ENCODE results near the gene MYO1C.
"Not testable (repeated sequence)": the region's sequence is repeated elsewhere in the genome, so short reads cannot be mapped to it uniquely, and the experiment has no call there.

The MYO1C gene

GRCh38 chr17:1509290-1509881, 16.9 kb upstream of the MYO1C start:
- no peak for DNase-seq (ENCODE audit: low read depth)

- DNase-seq (ENCODE audit: low read depth) = not testable (repeated sequence)
Observed at GRCh38 chr17:1508709-1509108, 16.2 kb upstream of the MYO1C start.

- no peak for DNase-seq (ENCODE audit: low read depth)
Observed at GRCh38 chr17:1506649-1507267, 14.3 kb upstream of the MYO1C start.

- no peak for DNase-seq (ENCODE audit: low read depth)
Observed at GRCh38 chr17:1505586-1505985, 13.1 kb upstream of the MYO1C start.

GRCh38 chr17:1504866-1505265, 12.4 kb upstream of the MYO1C start:
- DNase-seq (ENCODE audit: low read depth) = no peak

GRCh38 chr17:1503699-1504098, 11.2 kb upstream of the MYO1C start:
- no peak for DNase-seq (ENCODE audit: low read depth)

- no peak for DNase-seq (ENCODE audit: low read depth)
Observed at GRCh38 chr17:1498869-1499268, 6.4 kb upstream of the MYO1C start.

- no peak for DNase-seq (ENCODE audit: low read depth)
Observed at GRCh38 chr17:1498233-1498632, 5.7 kb upstream of the MYO1C start.

GRCh38 chr17:1497831-1498230, 5.3 kb upstream of the MYO1C start:
- no peak for DNase-seq (ENCODE audit: low read depth)

- no peak for DNase-seq (ENCODE audit: low read depth)
Observed at GRCh38 chr17:1496869-1497268, 4.4 kb upstream of the MYO1C start.

GRCh38 chr17:1495265-1495989, 2.9 kb upstream of the MYO1C start:
- no peak for DNase-seq (ENCODE audit: low read depth)

- no peak for DNase-seq (ENCODE audit: low read depth)
Observed at GRCh38 chr17:1494736-1495253, 2.3 kb upstream of the MYO1C start.

- no peak for DNase-seq (ENCODE audit: low read depth)
Observed at GRCh38 chr17:1494203-1494602, 1.7 kb upstream of the MYO1C start.

- no peak for DNase-seq (ENCODE audit: low read depth)
Observed at GRCh38 chr17:1493291-1493980, 950 bp upstream of the MYO1C start.

GRCh38 chr17:1491443-1492248, 840 bp downstream of the MYO1C start:
- no peak for DNase-seq (ENCODE audit: low read depth)

GRCh38 chr17:1490643-1491442, 1.6 kb downstream of the MYO1C start:
- DNase-seq (ENCODE audit: low read depth) = no peak

GRCh38 chr17:1488826-1489270, 3.6 kb downstream of the MYO1C start:
- DNase-seq (ENCODE audit: low read depth) = no peak

GRCh38 chr17:1487939-1488825, 4.3 kb downstream of the MYO1C start:
- peak; percentile 59 for DNase-seq (ENCODE audit: low read depth)

- peak; percentile 61 for DNase-seq (ENCODE audit: low read depth)
Observed at GRCh38 chr17:1486802-1487695, 5.4 kb downstream of the MYO1C start.

Data from stimulated activated CD8-positive, alpha-beta memory T cell treated with anti-CD3 and anti-CD28 coated beads, Interleukin-15, amount 100 ng/mL, for 1 hour (primary cell).